GM08714 (cell line): ENCODE data around the gene AP5Z1.

ENCODE experiments used
- H3K4me3 ChIP-seq: fragments of 200-500 bp; sonication (Bioruptor generic); 2 replicates; pipeline ENCODE4 v1.5.1; 2014; ENCODE audit warnings: mild to moderate bottlenecking, low read length, inconsistent platforms
- ZNF274 ChIP-seq: IDR thresholded peaks from 2 replicates; pipeline ENCODE4 v1.6.1; 2012; ENCODE audit warnings: mild to moderate bottlenecking, low read depth, low read length

The AP5Z1 gene

DNA sequence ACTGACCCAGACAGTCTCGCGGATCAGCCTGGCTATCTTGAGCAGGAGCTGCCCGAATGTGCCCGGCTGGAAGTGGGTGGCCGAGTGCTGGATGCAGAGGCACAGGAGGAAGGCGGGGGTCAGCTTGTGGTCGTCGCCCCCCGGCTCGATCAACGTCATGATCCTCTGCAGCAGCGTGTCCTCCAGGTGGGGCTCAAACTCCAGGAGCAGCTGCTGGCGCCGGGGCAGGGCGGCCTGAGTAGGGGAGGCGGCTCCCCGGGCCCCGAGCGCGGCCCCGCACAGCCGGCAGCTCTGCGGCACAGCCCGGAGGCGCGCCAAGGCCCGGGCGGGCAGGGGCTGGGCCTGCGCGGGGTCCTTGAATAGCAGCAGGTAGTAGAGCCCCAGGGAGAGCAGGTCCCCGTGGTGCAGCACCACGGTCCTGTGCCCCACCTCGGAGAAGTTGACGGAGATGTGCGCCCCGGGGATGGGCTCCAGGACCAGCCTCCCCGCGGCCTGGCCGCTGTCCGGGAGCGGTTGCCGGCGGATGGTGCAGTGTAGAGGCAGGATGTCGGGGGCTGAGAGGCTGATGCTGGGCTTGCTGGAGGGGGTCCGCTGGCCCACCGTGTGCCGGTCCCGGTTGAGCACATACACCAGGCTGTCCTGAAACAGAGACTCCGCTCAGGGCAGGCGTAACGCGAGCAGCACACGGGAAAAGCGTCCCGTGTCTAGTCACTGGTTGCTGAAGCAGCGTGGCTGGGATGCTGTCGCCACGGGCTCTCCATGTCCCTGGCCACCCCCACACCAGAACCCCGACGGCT is 59.4 kb downstream of the AP5Z1 start:
- H3K4me3 ChIP-seq = no peak overlapping the region
- no peak for TF ChIP-seq ZNF274

DNA sequence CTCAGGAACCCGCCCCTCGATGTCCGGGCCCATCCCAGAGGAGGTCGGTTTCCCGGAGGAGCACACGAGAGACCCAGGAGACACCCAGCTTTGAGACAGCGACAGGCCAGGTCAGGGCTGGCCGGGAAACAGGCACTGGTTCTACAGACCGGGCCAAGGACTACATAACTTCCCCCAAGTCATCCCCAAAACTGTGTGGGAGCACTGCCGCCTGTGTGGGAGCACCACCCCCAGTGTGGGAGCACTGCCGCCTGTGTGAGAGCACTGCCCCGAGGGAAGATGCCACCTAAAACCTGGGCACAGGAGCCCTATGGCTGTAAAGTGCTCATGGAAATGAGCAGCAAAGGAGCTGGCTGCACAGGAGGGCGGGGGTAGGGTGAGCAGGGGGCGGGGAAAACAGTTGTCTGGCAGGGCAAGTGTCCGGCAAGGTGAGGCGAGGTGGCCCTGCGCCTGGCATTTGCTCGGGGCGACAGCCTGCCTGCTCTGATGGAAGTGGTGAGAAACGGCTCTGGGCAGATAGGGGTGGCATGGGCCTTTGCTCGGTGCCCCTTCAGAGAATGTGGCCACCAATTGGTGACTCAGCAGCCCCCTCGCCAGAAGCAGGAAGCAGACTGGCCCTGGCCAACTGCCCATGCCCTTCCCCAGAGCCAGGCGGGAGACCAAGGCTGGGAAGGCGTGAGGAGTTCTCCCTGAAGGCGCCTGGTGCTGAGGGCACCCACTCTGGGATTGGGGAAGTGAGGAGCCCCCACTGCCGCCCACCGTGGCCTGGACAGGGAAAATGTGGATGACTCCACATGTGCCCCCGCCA is 60.2 kb downstream of the AP5Z1 start:
- no peak overlapping the region for H3K4me3 ChIP-seq
- no peak for TF ChIP-seq ZNF274

DNA sequence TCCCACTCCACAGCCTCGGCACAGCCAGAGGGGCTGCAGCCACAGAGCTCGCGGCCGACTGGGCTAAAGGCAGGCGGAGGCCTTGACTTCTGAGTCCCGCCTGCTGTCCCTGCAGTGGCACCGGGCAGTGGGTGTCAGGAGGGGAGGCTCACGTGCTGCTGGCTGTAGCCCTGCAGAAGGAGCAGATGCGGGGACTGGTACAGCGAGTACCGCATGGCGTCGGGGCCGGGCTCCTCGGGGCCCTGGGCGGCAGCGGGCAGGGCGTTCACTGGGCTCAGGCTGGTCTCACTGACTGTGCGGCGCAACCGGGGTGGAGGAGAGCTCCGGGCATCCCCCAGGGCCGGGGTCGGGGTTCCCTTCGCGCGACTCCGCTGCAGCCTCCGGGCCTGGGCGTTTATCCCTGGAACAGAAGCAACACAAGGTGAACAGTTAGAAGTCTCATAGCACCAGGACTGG is 60.8 kb downstream of the AP5Z1 start:
- no peak for TF ChIP-seq ZNF274
- H3K4me3 ChIP-seq = no peak overlapping the region

DNA sequence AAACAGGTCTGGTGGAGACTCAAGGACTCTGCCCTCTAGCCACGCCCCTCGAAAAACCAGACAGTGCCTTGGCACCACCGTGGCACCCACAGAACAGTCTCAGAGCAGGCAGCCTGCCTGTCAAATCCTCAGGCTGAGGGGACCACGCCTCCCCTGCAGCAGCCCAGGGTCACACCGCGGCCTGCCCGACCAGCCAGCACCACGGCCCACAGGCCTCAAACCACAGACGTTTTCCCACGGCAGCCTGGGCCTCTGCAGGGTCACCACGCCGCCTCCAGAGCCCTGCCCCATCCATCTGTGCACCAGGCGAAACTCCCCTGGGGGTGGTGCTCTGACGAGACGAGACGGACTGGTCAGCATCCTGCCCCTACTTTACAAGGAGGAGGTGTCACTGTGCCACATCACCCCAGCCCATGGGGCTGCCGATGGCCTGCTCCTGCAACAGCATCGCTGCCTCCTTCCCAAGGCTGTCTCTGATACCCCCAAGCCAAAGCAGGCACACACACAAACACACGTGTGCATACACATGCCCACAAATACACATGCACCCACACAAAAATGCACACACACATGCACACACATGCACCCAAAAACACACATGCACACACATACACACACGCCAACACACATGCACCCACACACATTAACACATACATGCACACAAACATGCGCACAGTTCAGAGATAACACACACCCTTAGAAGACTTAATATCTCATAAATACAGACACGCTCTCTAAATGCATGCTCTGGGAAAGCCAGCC is 61.8 kb downstream of the AP5Z1 start:
- TF ChIP-seq ZNF274 = no peak
- H3K4me3 ChIP-seq = no peak overlapping the region

DNA sequence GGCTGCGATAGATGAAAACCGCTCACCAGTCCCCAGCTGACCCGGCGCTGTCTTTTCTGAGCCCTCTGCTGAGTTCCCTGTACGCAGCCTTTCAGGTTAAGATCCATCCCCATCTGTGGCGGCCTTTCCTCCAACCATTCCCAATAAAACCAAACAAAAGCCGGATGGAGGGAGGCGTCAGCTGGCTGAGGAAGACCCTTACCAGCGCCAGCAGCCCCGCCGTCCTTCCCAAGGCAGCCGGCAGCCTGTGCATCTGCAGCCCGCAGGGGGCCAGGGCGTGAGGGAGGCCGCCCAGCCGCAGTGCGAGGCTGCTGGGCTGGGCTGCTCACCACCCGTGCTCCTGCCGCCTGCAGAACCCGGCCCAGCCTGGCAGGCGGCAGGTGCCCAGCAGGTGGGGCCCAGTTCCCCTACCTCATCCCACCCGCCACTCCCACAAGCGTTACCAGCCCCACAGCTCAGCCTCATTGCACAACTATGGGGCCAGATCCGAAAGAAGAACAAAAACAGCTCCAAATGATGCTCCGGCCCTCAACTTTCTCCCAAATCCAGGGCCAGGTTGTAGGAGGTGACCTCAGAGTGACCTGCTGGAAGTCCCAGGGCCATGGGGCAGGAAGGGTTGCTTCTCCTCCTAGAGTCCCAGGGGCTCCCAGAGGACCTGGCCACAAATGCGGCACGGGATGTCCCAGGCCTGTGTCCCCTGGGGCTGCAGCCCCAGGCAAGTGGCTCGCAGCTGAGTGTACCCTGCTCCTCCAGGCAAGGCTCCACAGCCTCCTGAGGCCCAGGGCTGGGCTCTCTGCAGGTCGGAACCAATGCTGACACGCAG is 62.6 kb downstream of the AP5Z1 start:
- no peak overlapping the region for H3K4me3 ChIP-seq
- TF ChIP-seq ZNF274 = no peak

DNA sequence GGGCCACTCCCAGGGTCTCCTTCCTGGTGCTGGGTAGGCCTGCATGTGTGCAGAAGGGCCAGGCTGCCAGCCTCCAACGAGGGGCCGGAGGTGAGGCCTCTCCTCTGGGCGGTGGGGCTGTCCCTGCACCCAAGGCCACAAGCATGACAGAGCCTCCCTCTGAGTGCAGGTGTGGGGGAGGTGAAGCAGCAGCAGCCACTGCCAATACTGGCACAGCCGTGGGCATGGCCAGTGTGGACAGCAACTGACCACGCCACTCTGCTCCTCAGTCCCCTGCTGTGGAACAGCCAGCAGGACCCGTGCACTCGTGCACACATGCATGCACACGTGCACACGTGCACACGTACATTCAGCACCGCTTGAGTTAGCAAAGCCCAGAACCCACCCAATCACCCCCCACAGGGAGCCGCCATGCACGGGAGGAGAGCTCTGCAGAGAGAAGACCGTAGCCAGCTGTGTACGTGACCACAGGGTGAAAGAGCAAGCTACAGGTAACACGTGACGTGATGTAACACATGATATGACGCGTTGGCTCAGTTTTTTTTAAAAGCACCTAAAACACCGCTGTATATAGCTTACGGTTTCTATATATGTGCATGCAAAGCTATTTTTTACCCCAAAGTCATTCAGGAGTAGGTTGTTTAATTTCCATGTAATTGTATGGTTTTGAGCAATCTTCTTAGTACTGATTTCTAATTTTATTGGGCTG is 63.4 kb downstream of the AP5Z1 start:
- no peak overlapping the region for H3K4me3 ChIP-seq
- no peak for TF ChIP-seq ZNF274

DNA sequence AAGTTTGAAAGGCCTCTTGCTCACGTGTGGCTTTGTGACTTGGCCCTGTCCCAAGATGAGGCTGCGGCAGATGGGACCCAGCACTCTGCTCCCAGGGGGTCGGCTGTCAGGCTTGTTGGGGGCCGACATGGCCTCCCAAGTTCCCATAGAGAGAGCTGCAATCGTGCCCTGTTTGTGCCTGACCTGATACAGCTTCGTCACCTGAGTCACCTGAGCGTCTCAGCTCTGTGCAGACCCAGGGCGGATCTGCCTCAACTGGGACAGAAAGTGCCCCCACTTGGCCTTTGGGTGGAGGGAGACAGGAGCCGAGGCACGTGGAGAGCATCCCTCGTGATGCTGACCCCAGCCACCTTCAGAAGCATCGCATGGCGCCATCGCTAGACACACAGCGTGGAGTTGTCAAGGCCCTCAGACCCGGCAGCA is 64.7 kb downstream of the AP5Z1 start:
- no peak overlapping the region for H3K4me3 ChIP-seq
- no peak for TF ChIP-seq ZNF274
